HepG2 (cell line): ENCODE data around the gene DHRS7. TPM values are rescaled to one million over a fixed set of nuclear protein-coding genes. Genes with fewer than 3 reads are reported as not detected.

ENCODE experiments used
- HMGA1 ChIP-seq: sonication (generic); formaldehyde crosslinking; conservative IDR thresholded peaks from 2 replicates; pipeline ENCODE4 v1.4.0; 2020; ENCODE audit warnings: missing genetic modification reagents
- KLF6 ChIP-seq: IDR thresholded peaks from 2 replicates; pipeline ENCODE4 v1.8.0; 2016; ENCODE audit warnings: missing biosample characterization, missing genetic modification reagents
- NKX3-1 ChIP-seq: sonication (generic); formaldehyde crosslinking; IDR thresholded peaks from 2 replicates; pipeline ENCODE4 v1.5.0; 2020; ENCODE audit warnings: missing genetic modification reagents
- PAF1 ChIP-seq: IDR thresholded peaks from 2 replicates; pipeline ENCODE4 v1.6.1; 2016; ENCODE audit warnings: missing genetic modification reagents, missing compliant biosample characterization
- RBAK ChIP-seq: sonication (generic); formaldehyde crosslinking; IDR thresholded peaks from 2 replicates; pipeline ENCODE4 v1.5.1; 2020; ENCODE audit warnings: mild to moderate bottlenecking, missing genetic modification reagents
- YY1 ChIP-seq: IDR thresholded peaks from 2 replicates; pipeline ENCODE4 v1.6.1; 2011; ENCODE audit warnings: low read length, low read depth, moderate library complexity, mild to moderate bottlenecking; ENCODE audit not compliant: insufficient read depth, insufficient replicate concordance
- ZBTB7A ChIP-seq: sonication (generic); formaldehyde crosslinking; IDR thresholded peaks from 2 replicates; pipeline ENCODE4 v1.8.0; 2022; ENCODE audit warnings: mild to moderate bottlenecking, missing genetic modification reagents
- ZFX ChIP-seq: sonication (generic); formaldehyde crosslinking; IDR thresholded peaks from 2 replicates; pipeline ENCODE4 v1.4.0; 2020; ENCODE audit warnings: mild to moderate bottlenecking, low read depth, missing genetic modification reagents, moderate library complexity
- ZNF264 ChIP-seq: sonication (generic); formaldehyde crosslinking; IDR thresholded peaks from 2 replicates; pipeline ENCODE4 v1.4.0; 2020; ENCODE audit warnings: missing genetic modification reagents
- ZNF644 ChIP-seq: IDR thresholded peaks from 2 replicates; pipeline ENCODE4 v1.6.1; 2016; ENCODE audit warnings: low read depth
- polyA plus RNA-seq, 8 experiments: library from polyadenylated mRNA; depleted of rRNA in 3 of 8; stranded (reverse) in 7 of 8; unstranded in 1 of 8; fragments of >200 nt; fragmentation: Illumina TruSeq in 4 of 8; extraction: Trizol in 4 of 8; gene quantifications; 2 replicates each; pipeline versions ENCODE4 v1.2.1 to v1.2.3, GENCODE V29; 2011 to 2016; ENCODE audit warnings: low read depth in 4 of 8, missing spikeins in 1 of 8, mixed read lengths in 1 of 8; ENCODE audit not compliant: insufficient read depth in 1 of 8
- total RNA-seq, 5 experiments: library from RNA; depleted of rRNA; stranded (reverse); fragments of >200 nt; fragmentation: Illumina TruSeq; extraction: Trizol; gene quantifications; 2 replicates each; pipeline ENCODE4 v1.2.3, GENCODE V29; 2016; ENCODE audit warnings: low read depth in 1 of 5
- TF ChIP-seq, protein P1 (sequence below): sonication (generic); formaldehyde crosslinking; IDR thresholded peaks from 2 replicates; pipeline ENCODE4 v1.4.0; 2020; ENCODE audit warnings: missing genetic modification reagents
- TF ChIP-seq, protein P2 (sequence below): sonication (generic); formaldehyde crosslinking; IDR thresholded peaks from 2 replicates; pipeline ENCODE4 v1.9.0; 2021; ENCODE audit warnings: missing genetic modification reagents, mild to moderate bottlenecking, borderline replicate concordance
- TF ChIP-seq, protein P3 (sequence below): sonication (generic); formaldehyde crosslinking; IDR thresholded peaks from 2 replicates; pipeline ENCODE4 v1.4.0; 2020; ENCODE audit warnings: mild to moderate bottlenecking, missing genetic modification reagents
- TF ChIP-seq, protein P4 (sequence below): sonication (generic); formaldehyde crosslinking; IDR thresholded peaks from 2 replicates; pipeline ENCODE4 v1.9.0; 2022; ENCODE audit warnings: low read depth, missing genetic modification reagents
- TF ChIP-seq, protein P5 (sequence below): sonication (generic); formaldehyde crosslinking; IDR thresholded peaks from 2 replicates; pipeline ENCODE4 v1.5.1; 2020; ENCODE audit warnings: missing genetic modification reagents, mild to moderate bottlenecking, borderline replicate concordance

The DHRS7 gene
- total and polyA plus RNA-seq, 2 of the 13 experiments (the other 11 are each of a cell fraction or from before 2014, with no cell fraction given) = 20.8 to 44.4 TPM

DNA sequence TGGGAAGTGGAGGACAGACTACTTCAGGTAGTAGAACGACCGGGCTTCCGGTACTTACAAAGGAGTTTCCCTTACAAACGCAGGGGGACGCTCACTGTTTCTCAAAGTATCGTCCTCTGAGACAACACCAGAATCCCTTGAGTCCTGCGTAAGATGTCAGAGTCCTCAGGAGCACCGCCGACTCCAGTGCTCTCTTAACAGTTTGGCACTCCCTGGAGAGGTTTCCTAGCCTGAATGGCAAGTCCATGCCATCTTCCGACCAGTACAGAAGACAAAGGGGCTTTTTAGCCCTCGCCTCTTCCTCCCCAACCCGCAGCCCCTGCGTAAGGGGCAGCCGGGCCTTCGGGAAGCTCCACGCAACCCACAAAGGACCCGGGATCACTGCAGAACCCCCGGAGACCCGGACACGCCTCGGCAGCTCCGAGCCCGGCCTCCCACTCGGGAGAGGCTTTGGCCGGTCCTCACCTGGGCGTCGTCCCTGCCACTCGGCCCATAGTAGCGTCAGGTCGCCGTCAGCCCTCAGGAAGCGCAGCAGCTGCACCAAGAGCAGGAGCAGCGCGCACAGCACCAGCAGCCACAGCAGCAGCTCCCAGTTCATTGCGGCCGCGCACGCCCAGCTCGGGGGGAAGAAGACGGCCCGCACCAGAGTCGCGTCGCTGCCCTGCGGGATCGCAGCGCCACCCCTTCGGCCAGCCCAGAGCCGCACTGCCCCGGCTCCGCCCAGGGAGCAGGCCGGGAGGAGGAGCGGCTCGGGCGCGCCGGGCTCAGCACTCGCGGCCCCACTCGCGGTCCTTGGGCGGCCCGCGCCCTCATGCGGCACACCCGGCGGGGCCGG lies at the start of gene DHRS7 (continued):
- TF ChIP-seq, protein P1, sequence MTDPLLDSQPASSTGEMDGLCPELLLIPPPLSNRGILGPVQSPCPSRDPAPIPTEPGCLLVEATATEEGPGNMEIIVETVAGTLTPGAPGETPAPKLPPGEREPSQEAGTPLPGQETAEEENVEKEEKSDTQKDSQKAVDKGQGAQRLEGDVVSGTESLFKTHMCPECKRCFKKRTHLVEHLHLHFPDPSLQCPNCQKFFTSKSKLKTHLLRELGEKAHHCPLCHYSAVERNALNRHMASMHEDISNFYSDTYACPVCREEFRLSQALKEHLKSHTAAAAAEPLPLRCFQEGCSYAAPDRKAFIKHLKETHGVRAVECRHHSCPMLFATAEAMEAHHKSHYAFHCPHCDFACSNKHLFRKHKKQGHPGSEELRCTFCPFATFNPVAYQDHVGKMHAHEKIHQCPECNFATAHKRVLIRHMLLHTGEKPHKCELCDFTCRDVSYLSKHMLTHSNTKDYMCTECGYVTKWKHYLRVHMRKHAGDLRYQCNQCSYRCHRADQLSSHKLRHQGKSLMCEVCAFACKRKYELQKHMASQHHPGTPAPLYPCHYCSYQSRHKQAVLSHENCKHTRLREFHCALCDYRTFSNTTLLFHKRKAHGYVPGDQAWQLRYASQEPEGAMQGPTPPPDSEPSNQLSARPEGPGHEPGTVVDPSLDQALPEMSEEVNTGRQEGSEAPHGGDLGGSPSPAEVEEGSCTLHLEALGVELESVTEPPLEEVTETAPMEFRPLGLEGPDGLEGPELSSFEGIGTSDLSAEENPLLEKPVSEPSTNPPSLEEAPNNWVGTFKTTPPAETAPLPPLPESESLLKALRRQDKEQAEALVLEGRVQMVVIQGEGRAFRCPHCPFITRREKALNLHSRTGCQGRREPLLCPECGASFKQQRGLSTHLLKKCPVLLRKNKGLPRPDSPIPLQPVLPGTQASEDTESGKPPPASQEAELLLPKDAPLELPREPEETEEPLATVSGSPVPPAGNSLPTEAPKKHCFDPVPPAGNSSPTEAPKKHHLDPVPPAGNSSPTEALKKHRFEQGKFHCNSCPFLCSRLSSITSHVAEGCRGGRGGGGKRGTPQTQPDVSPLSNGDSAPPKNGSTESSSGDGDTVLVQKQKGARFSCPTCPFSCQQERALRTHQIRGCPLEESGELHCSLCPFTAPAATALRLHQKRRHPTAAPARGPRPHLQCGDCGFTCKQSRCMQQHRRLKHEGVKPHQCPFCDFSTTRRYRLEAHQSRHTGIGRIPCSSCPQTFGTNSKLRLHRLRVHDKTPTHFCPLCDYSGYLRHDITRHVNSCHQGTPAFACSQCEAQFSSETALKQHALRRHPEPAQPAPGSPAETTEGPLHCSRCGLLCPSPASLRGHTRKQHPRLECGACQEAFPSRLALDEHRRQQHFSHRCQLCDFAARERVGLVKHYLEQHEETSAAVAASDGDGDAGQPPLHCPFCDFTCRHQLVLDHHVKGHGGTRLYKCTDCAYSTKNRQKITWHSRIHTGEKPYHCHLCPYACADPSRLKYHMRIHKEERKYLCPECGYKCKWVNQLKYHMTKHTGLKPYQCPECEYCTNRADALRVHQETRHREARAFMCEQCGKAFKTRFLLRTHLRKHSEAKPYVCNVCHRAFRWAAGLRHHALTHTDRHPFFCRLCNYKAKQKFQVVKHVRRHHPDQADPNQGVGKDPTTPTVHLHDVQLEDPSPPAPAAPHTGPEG (CRISPR knock-in tag) = 0 out of 2 replicates have a peak, but pooled peaks have one; percentile 18
- TF ChIP-seq ZBTB7A (CRISPR knock-in tag) (no peak), ZNF264 (no peak; the same call in 1 of the 2 replicates), ZFX (CRISPR knock-in tag) (peak; percentile 97), KLF6 (CRISPR knock-in tag) (peak; percentile 75; the same call in 1 of the 2 replicates), PAF1 (CRISPR knock-in tag) (no peak), HMGA1 (CRISPR knock-in tag) (no peak), YY1 (peak; percentile 54), ZNF644 (CRISPR knock-in tag) (no peak), NKX3-1 (CRISPR knock-in tag) (no peak), RBAK (CRISPR knock-in tag) (no peak)
- TF ChIP-seq, protein P2, sequence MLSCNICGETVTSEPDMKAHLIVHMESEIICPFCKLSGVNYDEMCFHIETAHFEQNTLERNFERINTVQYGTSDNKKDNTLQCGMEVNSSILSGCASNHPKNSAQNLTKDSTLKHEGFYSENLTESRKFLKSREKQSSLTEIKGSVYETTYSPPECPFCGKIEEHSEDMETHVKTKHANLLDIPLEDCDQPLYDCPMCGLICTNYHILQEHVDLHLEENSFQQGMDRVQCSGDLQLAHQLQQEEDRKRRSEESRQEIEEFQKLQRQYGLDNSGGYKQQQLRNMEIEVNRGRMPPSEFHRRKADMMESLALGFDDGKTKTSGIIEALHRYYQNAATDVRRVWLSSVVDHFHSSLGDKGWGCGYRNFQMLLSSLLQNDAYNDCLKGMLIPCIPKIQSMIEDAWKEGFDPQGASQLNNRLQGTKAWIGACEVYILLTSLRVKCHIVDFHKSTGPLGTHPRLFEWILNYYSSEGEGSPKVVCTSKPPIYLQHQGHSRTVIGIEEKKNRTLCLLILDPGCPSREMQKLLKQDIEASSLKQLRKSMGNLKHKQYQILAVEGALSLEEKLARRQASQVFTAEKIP = no peak
- TF ChIP-seq, protein P3, sequence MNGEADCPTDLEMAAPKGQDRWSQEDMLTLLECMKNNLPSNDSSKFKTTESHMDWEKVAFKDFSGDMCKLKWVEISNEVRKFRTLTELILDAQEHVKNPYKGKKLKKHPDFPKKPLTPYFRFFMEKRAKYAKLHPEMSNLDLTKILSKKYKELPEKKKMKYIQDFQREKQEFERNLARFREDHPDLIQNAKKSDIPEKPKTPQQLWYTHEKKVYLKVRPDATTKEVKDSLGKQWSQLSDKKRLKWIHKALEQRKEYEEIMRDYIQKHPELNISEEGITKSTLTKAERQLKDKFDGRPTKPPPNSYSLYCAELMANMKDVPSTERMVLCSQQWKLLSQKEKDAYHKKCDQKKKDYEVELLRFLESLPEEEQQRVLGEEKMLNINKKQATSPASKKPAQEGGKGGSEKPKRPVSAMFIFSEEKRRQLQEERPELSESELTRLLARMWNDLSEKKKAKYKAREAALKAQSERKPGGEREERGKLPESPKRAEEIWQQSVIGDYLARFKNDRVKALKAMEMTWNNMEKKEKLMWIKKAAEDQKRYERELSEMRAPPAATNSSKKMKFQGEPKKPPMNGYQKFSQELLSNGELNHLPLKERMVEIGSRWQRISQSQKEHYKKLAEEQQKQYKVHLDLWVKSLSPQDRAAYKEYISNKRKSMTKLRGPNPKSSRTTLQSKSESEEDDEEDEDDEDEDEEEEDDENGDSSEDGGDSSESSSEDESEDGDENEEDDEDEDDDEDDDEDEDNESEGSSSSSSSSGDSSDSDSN = peak; percentile 100
- TF ChIP-seq, protein P4, sequence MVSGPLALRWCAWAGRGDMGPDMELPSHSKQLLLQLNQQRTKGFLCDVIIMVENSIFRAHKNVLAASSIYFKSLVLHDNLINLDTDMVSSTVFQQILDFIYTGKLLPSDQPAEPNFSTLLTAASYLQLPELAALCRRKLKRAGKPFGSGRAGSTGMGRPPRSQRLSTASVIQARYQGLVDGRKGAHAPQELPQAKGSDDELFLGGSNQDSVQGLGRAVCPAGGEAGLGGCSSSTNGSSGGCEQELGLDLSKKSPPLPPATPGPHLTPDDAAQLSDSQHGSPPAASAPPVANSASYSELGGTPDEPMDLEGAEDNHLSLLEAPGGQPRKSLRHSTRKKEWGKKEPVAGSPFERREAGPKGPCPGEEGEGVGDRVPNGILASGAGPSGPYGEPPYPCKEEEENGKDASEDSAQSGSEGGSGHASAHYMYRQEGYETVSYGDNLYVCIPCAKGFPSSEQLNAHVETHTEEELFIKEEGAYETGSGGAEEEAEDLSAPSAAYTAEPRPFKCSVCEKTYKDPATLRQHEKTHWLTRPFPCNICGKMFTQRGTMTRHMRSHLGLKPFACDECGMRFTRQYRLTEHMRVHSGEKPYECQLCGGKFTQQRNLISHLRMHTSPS = peak; percentile 63
- TF ChIP-seq, protein P5, sequence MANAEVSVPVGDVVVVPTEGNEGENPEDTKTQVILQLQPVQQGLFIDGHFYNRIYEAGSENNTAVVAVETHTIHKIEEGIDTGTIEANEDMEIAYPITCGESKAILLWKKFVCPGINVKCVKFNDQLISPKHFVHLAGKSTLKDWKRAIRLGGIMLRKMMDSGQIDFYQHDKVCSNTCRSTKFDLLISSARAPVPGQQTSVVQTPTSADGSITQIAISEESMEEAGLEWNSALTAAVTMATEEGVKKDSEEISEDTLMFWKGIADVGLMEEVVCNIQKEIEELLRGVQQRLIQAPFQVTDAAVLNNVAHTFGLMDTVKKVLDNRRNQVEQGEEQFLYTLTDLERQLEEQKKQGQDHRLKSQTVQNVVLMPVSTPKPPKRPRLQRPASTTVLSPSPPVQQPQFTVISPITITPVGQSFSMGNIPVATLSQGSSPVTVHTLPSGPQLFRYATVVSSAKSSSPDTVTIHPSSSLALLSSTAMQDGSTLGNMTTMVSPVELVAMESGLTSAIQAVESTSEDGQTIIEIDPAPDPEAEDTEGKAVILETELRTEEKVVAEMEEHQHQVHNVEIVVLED (CRISPR knock-in tag) = peak; percentile 70
